ENCODE data around the gene CALN1. TPM values are rescaled to one million over a fixed set of nuclear protein-coding genes. Genes with fewer than 3 reads are reported as not detected.
"Not testable (repeated sequence)": the region's sequence is repeated elsewhere in the genome, so short reads cannot be mapped to it uniquely, and the experiment has no call there.

The CALN1 gene
- total and polyA plus RNA-seq, 7 donors, result under 0.01 TPM; not detected in 5

DNA sequence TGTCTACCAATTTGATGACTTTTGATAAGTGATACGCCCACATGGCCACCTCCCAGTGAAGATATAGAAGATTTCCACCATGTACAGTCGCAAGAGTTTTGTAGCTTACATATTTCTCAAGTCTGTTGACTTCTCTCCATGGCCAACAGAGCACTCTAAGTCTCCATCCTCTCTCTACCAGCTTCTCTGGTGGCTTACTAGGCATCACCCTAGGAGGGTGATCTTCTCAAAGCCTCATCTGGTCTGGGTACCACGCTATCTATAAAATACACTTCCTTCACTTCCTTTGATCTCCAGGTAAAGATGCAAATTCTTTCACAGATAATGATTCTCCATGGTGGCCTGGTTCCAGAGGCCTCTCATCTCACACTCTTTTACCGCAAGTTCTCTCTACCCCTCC, 49.9 kb downstream of the CALN1 start:
- 79 to 88% methylated on average over 4 of the region's 4 CpGs for WGBS, 2 donors
- no peaks in the 10 kb centered on the region for H3K4me1 ChIP-seq
- no peaks in the 10 kb centered on the region for H3K27me3 ChIP-seq
- no peak overlapping the region for H3K27ac ChIP-seq
- H3K36me3 ChIP-seq, result no peaks in the 10 kb centered on the region
- intact Hi-C loops (cut with DNase I), result no loop called here
- no peaks in the 10 kb centered on the region for H3K9me3 ChIP-seq
- no peak for TF ChIP-seq POLR2AphosphoS5 (IDR thresholded peaks at IDR 0.05)
- no peak for TF ChIP-seq POLR2A (IDR thresholded peaks at IDR 0.05)
- TF ChIP-seq EP300 (IDR thresholded peaks at IDR 0.05), result no peak
- TF ChIP-seq, protein P1, sequence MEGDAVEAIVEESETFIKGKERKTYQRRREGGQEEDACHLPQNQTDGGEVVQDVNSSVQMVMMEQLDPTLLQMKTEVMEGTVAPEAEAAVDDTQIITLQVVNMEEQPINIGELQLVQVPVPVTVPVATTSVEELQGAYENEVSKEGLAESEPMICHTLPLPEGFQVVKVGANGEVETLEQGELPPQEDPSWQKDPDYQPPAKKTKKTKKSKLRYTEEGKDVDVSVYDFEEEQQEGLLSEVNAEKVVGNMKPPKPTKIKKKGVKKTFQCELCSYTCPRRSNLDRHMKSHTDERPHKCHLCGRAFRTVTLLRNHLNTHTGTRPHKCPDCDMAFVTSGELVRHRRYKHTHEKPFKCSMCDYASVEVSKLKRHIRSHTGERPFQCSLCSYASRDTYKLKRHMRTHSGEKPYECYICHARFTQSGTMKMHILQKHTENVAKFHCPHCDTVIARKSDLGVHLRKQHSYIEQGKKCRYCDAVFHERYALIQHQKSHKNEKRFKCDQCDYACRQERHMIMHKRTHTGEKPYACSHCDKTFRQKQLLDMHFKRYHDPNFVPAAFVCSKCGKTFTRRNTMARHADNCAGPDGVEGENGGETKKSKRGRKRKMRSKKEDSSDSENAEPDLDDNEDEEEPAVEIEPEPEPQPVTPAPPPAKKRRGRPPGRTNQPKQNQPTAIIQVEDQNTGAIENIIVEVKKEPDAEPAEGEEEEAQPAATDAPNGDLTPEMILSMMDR (IDR thresholded peaks at IDR 0.05), result no peak
- no peak for DNase-seq
- no peak overlapping the region for H3K4me3 ChIP-seq

DNA sequence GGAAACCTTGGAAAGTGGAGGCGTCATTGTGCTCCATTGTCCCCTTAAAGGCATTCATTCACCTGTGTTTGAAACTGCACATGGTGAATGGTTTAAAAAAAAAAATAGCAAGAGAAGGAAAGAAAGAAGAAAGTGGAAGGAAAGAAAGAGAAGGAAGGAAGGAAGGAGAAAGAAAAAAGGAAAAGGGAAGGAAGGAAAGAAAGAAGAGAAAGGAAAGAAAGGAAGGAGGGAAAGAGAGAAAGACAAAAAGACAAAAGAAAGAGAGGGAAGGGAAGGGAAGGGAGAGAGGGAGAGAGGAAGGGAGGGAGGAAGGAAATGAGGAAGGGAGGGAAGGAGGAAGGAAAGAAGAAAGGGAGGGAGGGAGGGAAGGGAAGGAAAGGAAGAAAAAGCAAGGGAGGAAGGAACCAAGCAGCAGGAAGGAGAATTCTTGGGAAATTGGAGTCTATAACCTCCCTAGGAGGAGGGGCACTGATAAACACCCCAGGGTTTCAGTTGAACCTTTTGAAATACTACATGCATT, 66.9 kb downstream of the CALN1 start:
- WGBS, 2 donors, result 83 to 84% methylated on average over 1 of the region's 1 CpG
- no peaks in the 10 kb centered on the region for H3K4me1 ChIP-seq
- no peak overlapping the region for H3K27ac ChIP-seq
- H3K4me3 ChIP-seq, result no peak overlapping the region
- no peaks in the 10 kb centered on the region for H3K9me3 ChIP-seq
- no peaks in the 10 kb centered on the region for H3K27me3 ChIP-seq
- TF ChIP-seq, protein P1 (IDR thresholded peaks at IDR 0.05), result no peak
- TF ChIP-seq EP300 (IDR thresholded peaks at IDR 0.05) (no peak), POLR2AphosphoS5 (IDR thresholded peaks at IDR 0.05) (no peak), POLR2A (IDR thresholded peaks at IDR 0.05) (no peak)
- DNase-seq, result no peak
- intact Hi-C loops (cut with DNase I), result no loop called here
- H3K36me3 ChIP-seq, result no peaks in the 10 kb centered on the region

DNA sequence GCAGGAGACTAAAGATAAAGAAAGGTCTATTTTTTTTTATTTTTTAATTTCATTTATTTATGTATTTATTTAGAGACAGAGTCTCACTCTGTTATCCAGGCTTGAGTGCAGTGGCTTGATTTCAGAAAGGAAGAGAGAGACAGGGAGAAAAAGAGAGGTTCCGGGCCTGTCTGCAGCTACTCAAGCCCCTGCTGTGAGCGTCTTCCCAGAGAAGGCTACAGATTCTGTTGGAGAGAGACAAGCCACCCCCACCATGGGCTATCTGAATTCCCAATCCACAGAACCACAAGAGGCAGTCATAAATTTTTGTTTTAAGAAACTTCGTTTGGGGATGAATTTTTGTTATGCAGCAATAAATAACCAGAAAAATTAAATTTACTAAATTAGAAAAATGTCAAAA, 68.1 kb downstream of the CALN1 start:
- Histone ChIP-seq H3K27ac (no peak overlapping the region), H3K27me3 (no peaks in the 10 kb centered on the region), H3K4me3 (no peak overlapping the region), H3K36me3 (no peaks in the 10 kb centered on the region), H3K9me3 (peaks cover 0 to 4% (median 0%) of the 10 kb centered on the region in 4 donors), H3K4me1 (no peaks in the 10 kb centered on the region)
- 56 to 64% methylated on average over 3 of the region's 3 CpGs for WGBS, 2 donors
- TF ChIP-seq POLR2AphosphoS5 (IDR thresholded peaks at IDR 0.05) (no peak), EP300 (IDR thresholded peaks at IDR 0.05) (no peak), POLR2A (IDR thresholded peaks at IDR 0.05) (no peak)
- TF ChIP-seq, protein P1 (IDR thresholded peaks at IDR 0.05), result no peak
- DNase-seq, result no peak
- intact Hi-C loops (cut with DNase I), result no loop called here

DNA sequence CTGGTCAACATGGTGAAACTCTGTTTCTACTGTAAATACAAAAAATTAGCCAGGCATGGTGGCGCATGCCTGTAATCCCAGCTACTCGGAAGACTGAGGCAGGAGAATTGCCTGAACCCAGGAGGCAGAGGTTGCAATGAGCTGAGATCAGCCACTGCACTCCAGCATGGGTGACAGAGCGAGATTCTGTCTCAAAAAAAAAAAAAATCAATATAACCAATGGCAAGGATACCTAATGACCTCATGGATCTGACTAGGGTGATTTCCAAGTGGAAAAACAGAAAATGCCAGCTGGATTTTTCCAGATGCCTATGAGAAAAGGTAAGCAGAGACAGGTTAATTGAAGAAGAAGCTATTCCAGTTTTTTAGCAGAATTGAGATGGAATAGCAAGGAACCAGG, 68.8 kb downstream of the CALN1 start:
- H3K4me3 ChIP-seq; H3K27me3 ChIP-seq; H3K36me3 ChIP-seq; DNase-seq; H3K4me1 ChIP-seq; H3K27ac ChIP-seq; intact Hi-C loops (cut with DNase I); H3K9me3 ChIP-seq: not testable (repeated sequence)
- WGBS, 2 donors, result 83 to 85% methylated on average over 3 of the region's 3 CpGs

DNA sequence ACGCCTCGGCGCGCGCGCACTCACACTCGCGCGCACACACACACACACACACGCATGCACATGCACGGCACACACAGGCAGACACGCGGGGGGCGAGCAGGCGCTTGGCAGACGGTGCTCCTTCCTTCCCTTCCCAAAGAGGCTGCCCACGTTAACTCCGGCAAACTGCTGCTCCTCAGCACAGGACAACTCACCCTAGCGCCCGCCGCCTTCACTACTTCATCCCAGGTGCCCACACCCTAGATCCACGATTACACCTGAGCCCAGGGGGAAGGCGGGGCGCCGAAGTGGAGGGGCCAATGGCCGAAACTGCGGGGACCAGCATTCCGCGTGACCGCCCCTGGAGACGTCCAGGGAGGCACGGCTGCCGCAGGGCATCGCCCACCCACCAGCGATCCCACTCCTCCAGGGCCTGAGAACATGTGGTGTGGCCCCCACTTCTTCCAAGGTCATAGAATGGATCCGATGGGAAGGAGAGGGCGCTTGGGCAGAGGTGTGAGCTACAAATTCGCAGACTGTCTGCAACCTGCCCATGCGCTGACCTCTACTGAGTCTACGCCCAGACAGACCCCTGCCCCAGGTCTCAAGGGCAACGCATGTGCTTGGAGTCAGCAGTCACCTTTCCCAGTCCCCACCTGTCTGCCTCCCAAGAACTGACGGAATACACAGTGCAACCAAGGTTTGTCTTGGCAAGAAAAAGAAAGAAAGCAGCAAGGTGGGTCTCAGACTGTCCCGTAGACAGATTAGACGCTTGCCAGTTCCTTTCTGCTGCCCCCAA, 74.6 kb downstream of the CALN1 start:
- TF ChIP-seq POLR2AphosphoS5 (IDR thresholded peaks at IDR 0.05) (no peak), POLR2A (IDR thresholded peaks at IDR 0.05) (no peak), EP300 (IDR thresholded peaks at IDR 0.05) (no peak)
- Histone ChIP-seq H3K36me3 (no peaks in the 10 kb centered on the region), H3K27ac (no peak overlapping the region), H3K9me3 (peaks cover 0 to 4% (median 0%) of the 10 kb centered on the region in 4 donors), H3K4me1 (peaks cover 0 to 7% (median 0%) of the 10 kb centered on the region in 4 donors), H3K27me3 (peaks cover 5 to 41% (median 38%) of the 10 kb centered on the region in 3 donors), H3K4me3 (no peak overlapping the region)
- intact Hi-C loops (cut with DNase I), result no loop called here
- WGBS, 2 donors, result 11 to 16% methylated on average over 44 of the region's 44 CpGs
- no peak for DNase-seq
